MV-4-11 (cell line): ENCODE measurements around the gene BMPR1A.

ENCODE experiments used
- DNase-seq: peaks from one replicate; lab custom pipeline; 2025; lab: John Stamatoyannopoulos, UW

Gene BMPR1A

DNA sequence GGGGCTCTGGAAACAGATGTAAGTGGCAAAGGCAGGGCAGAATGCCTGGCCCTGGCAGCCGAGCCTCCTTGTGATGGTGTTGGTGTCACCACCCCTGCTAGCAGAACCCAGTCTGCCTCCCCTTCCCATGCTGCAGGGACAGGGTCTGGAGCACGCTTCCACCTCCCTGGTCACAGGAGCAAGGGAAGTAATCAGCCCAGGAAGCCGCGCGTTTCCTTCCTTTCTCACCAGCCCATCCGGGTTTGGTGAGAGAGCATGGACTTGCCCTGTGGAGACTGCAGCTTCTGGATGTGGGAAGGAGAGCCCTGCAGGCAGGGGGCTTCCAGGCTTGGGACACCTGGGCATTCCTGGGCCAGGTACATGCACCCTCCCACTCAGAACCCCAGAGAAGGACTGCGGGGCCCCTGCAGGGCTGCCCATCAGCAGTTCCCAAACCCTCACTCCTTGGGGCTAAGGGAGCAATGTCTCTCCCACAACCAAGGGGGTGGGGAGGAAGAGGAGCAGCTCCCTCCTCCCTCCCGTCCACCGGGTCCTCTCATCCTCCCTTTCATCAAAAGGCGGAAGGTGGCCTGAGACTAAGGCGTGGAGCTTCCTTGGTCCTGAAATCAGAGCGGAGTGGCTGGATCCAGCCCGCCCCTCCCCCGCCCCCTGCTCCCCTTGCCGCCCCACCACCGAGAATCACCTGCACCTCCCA is 199.2 kb downstream of the BMPR1A start:
- no peak for DNase-seq

DNA sequence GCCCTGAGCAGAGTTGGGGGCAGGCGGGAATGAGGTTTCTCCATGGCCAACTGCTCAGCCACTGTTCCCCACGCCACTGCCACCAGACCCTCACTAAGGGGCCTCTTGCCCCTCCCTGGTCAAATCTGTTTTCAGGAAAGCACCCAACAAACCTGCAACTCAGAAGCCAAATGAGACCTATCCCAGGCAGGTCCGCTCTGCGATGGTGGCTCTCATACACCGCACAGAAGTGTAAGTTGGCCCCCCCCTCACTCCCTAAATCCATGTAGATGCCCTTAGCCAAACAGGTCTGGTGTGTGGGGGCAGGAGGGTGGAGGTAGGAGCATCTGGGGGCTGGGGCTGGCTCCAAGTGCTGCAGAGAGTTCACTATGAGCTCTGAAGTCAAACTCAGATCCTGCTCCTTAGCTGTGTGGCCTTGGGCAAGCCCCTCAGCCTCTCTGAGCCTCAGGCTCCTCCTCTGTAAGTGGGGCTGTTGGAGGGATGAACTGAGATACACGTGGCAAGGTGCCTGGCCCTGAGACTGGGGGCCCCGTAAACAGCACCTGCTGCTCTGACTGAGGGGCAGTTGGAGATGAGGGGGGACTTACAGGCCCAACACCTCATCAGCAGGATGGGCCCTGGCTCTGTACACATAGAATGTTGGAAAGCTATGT is 199.9 kb downstream of the BMPR1A start:
- no peak for DNase-seq

DNA sequence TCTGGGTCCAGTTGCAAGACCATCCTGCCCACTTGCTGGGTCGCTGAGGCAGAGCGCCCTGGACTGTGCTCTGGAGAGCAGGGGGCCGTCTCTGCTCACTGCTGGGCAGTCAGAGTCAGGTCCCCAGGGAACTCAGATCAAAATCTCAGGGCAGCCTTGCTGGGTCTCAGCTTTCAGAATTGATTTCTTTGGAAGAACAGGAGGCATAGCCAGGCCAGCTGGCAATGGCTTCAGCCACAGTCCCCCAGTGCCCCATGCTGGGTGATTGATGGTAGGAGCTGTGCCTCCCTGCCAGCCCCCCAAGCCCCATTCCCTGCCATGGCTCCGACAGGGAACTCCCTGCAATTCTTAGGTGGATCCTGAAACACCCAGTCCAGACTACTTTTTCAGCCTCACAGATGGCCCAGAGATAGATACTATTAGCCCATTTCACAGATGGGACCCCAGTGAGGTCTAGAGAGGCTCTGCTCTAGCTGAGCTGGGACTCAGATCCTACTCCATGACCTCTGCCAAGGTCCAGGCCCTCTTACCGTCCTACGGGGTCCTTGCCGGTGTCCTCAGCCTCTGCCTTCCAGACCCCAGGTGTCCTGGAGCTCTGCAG is 200.5 kb downstream of the BMPR1A start:
- no peak for DNase-seq

DNA sequence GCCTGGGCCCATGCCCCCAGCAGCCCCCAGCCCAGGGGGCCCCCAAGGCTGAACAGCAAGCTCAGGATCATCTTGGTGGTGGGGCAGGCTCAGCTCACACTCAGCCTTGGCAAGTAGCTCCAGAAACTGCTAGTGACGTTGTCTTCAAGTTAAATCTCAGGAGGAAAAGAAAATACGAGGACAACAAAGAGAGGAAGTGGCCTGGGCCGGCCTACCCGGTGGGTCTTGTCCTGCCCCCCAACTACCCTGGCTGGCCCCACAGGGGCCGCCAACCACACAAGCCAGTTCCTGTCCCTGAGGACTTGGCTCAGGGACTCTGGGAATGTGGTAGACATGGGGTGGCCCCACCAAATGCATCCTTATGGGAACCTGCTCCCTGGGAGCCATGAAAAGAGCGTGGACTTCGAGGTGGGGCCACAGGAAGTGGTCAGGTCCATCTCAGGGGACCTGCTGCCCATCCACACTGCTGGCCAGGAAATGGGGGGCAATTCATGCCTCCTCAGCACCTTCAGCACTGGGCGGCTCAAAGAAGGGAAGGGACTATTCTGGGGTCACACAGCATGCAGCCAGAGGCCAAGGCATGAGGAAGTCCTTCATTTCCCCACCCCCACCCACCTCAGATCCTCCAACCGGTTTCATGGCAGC is 201.2 kb downstream of the BMPR1A start, which contains the start of gene MMRN2:
Gene MMRN2 (minus strand): TSS at position 145 of the 645 bp plus-strand sequence. CDS start 74 bp downstream, at position 71.
- no peak for DNase-seq

DNA sequence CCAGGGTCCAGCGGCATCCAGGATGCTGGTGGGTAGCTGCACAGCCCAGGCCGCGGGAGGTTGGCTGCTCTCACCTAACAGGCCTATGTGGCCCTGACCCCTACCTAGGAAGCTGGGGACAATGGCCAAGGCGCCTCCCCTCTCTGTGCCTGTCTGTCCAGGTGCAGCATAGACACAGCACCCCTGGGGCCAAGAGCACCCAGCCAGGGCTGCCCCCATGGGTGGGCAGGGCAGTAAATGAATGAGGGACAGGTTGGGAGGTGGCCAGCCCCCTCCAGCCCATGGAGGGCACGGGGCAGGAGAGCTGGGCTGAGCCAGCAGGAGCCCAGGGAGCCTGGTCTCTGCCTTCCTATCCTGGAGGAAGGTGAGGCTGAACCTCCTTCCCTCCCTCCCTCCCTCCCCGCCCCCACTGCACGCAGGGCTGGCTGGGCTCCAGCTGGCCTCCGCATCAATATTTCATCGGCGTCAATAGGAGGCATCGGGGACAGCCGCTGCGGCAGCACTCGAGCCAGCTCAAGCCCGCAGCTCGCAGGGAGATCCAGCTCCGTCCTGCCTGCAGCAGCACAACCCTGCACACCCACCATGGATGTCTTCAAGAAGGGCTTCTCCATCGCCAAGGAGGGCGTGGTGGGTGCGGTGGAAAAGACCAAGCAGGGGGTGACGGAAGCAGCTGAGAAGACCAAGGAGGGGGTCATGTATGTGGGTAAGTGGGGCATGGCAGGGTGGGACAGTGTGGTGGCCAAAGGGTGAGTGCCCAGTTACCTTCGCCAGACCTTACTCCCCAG is 201.9 kb downstream of the BMPR1A start, which contains the start of gene SNCG:
Gene SNCG (plus strand): TSS at position 484 of the 785 bp plus-strand sequence. CDS start 99 bp downstream, at position 583.
- DNase-seq, result no peak

DNA sequence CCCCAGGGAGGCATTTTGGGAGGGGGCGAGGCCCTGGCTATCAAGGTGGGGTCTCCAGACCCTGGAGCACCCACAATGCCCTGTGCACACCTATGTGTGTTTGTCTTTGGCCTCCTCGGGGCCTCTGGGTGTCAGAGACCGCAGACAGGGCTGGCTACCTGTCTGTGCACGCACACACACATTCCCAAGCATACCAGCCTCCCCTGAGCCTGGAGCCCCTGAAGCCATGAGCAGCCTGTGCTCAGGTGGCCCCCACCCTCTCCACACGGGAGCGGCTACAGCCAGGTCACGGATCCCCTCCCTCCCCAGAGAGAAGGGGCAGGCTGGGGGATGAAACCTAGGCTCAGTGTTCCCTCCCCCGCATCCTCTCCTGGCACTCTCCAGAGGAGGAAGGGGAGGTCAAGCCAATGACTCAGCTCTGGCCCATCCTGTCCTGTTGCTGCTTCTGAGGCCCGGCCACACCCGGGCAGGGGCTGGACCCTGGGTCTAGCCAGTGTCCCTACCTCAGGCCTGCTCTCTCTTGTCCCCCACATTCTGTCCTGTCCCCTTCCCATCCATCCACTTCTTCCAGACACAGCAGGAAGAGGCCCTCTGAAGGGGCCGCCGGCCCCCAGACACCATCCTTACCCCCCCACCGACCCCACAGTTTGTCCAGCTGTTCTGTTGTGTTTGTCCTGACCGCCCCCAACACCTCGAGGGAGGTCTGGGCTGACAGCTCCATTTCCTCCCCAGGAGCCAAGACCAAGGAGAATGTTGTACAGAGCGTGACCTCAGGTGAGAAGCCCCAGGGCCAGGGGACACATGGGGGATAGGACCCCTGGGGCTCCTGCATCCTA is 202.7 kb downstream of the BMPR1A start:
- no peak for DNase-seq

DNA sequence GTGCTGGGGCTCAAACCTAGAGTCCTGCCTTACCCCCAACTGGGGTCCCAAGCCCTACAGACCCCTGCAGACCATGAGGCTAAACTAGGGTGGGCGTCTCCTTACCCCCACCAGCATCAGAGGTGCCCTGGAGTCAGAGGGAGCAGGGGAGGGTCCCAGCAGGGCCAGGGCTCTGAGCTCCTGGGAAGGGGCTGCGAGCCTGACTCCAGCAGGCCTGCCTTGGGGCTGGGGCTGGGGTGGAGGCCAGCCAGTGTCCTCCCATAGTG is 203.3 kb downstream of the BMPR1A start:
- DNase-seq, result no peak

DNA sequence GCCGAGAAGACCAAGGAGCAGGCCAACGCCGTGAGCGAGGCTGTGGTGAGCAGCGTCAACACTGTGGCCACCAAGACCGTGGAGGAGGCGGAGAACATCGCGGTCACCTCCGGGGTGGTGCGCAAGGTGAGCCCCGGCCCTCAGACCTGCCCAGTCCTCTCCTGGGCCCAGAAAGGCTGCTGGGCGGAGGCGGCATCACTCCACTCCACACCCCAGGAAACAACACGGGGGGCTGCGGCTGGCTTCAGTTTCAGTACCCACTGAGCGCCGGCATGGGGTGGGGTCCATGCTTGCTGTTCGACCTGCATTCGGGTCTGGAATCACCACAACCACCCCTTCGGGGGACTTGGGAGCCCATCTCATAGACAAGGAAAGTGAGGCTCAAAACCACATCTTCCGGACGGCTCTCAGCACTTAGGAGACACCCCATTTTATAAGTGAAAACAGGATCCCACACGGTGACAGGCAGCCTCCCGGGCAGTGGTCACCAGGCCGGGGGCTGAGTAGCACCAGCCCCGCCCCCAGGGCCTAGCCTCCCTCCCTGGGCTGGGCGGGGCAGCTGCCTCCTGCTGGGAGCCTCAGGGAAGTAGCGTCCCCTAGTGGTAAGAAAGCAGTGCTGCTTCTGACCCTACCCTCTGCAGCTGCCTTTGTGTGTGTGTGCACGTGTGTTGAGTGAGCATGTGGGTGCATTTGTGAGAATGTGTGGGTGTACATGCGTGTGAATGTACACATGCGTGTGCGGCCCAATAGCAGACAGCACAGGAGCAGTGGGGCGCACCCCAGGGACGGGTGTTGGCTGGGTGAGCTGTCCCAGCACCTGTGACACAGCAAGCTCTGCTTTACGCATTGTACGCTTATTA is 203.8 kb downstream of the BMPR1A start:
- peak; percentile 38 for DNase-seq

DNA sequence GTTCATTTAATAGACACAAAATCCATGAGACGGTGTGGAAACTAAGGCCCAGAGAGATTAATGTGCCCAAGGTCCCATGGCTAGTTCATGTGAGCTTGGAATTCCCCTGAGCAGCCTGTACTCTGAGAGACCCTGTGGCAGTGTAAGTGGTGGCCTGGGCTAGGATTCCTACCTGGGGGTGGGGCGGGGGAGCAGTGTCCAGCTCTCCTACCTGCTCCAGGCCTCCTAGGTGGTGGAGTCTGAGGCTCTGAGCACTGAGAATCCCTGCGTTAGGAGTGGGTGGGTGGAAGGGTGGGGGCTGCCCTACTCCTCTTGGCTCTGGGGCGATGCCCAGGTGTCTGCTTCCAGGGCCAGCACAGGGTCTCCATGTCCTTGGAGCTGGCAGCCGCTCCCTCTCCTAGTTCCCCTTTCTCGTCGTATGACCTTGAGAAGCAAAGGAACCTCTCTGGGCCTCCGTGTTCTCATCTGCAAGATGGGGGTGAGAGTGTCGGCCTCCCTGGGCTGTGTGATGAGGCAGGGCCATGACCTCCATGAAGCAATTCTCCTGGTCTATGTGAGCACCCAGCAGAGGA is 204.5 kb downstream of the BMPR1A start:
- no peak for DNase-seq

DNA sequence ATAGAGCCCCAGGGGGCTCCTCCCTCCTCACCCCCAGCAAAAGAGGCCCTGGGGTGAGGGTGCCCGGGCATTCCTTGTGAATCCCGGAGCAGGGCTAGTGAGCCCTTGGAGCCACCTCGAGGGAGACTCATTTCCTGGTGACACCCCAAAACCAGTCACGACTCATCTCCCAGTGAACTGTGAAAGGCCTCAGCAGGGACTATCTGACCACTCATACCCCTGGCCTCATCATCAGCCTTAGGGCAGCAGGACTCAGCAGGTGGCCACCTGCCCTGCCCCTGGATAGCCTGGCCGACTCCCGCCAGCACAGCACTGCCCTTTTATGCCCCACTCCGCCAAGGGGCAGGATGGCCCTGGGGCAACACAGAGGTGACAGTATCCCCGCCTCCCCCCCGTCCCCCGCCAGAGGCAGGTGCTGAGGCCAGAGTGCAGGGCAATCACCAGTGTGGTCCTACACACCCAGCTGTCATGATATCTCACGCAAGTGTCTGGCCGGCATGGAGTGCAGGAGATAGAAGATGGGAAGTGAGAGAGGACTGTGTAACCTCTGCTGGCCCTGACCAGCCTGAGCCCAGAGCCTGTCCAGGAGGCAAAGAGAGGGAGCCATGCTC is 205.2 kb downstream of the BMPR1A start:
- DNase-seq, result no peak

DNA sequence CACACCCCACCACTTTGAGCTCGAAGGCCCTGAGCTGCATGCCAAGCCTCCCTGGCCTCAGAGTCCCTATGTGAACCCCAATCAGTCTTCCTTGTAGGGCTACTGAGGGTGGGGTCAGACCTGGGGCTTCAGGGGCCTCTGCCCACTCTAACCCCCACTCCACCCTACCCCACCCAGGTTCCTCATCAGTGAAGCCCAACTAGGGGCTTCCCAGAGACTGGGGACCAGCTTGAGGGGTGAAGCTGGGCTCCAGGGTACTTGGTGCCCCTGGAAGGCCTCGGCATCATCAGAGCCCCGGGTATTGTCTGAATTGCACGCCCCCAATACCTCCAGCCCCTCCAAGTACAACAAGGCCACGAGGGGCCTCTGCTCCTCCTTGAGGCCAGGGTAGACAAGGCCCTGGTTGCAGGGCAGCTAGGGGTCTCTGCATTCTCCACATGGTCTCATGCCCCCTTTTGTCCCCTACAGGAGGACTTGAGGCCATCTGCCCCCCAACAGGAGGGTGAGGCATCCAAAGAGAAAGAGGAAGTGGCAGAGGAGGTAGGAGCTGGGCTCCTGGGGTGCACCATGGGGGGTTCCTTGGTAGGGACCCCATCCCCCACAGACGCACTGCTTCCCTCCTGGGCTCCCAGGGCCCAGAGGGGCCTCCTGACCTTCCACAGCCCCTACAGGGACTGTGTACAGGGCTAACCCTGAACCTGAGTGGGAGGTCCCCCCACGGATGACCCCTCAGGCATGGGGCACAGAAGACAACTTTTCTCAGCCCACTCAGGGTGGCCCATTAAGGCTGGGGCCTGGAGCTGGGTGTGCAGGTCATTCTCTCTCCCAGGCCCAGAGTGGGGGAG is 205.9 kb downstream of the BMPR1A start:
- no peak for DNase-seq

DNA sequence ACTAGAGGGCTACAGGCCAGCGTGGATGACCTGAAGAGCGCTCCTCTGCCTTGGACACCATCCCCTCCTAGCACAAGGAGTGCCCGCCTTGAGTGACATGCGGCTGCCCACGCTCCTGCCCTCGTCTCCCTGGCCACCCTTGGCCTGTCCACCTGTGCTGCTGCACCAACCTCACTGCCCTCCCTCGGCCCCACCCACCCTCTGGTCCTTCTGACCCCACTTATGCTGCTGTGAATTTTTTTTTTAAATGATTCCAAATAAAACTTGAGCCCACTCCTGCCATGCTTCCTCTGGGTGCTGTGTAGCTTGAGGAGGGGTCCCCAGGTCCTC is 206.5 kb downstream of the BMPR1A start:
- DNase-seq, result no peak

DNA sequence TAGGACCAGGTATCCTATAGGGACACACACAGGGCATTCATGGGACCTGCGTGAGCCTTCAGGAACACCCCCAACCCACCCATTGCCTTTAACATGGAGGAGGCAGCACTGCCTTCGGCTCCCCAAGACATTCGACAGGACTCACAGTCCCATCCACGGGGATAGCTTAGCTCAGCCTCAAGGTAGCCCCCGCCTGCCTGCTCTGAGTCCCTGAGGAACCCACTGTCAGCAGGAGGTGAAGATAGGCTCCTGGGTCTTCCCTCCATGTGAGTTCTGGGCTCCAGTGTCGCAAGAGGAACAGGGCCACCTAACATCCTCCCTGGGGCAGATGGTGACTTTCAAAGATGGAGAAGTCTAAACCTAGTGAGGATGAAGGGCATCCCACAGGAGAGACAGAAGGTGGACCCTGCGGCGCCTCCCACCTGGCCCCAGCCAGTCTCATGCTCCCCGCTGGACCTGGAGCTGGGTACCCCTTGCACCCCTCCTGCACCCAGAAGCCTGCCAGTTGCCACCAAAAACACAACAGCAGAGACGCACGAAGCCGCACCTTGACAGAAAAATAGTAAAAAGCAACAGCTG is 207.0 kb downstream of the BMPR1A start:
- no peak for DNase-seq

DNA sequence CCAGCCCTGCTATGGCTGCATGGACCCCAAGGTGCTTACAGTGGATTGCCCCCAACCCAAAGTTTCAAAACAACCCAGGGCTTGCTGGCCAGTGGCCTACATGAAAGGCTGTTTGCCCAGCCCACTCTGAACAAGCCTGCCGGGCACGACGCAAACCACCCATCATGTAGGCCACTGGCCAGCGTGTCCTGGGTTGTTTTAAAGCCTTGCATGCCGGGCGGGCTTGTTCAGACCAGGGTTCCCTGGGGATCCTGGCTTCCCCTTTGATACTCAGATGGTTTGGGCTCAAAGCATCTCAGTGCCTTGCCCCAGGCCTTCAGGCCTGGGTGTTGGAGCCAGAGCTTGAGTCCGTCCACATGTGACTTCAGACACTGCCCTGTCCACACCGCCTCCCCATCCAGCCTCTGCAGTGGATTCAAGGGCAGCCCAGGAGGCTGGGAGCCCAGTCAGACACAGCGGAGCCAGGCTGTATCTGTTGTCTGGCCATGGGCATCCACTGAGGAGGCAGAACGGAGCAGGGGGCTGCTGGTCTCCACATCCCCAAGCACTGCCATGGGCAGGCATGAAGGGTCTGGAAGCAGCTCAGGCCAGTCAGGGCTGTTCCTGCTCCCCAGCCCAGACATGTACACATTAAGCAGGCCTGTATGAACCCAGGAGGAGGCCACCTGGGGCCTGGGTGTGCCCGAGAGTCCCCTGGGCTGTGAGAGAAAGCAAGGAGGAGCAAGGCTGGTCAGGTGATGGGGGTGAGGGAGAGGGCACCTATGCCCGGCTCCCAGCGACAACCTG is 207.8 kb downstream of the BMPR1A start:
- DNase-seq, result no peak

DNA sequence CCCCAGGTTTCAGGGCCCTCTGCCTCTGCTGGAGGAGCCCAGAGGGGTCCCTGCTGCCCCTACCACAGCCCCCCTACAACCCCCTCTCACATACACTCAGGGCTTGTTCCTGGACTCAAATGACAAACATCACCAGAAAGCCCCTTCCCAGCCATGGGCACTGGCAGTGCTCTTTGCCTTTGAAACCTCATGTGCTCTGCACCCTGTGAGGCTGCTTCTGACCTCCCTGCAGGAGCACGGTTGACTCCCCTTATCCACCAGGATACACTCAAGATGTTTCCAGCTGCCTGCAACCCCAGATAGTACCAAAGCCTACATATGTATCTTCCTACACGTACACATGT is 208.4 kb downstream of the BMPR1A start:
- DNase-seq, result no peak

DNA sequence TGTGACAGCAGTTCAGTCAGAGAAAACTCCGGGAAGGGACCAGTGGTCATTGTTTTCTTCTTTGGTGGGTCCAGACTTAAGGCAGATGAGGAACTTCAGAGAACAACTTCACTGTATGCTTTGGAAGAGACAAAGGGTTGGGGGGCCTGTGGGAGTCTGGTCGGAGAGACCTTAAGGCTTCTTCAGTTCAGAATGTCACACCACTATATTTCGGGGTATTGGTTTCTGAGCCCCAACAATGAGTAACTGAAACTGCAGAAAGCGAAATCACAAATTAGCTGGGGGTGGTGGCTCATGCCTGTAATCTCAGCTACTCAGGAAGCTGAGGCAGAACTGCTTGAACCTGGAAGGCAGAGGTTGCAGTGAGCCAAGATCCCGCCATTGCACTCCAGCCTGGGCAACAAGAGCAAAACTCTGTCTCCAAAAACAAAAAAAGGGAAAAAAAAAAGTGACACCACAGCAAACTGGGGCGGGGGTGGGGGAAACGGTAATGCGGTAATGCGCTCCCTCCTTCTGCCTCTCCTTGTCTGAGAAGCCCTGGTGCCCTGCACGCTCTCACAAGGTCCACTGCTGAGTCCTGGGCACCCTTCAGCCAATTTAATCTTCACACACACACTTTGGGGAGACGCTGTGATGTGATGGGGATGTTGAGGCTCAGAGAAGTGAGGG is 209.7 kb downstream of the BMPR1A start:
- no peak for DNase-seq

DNA sequence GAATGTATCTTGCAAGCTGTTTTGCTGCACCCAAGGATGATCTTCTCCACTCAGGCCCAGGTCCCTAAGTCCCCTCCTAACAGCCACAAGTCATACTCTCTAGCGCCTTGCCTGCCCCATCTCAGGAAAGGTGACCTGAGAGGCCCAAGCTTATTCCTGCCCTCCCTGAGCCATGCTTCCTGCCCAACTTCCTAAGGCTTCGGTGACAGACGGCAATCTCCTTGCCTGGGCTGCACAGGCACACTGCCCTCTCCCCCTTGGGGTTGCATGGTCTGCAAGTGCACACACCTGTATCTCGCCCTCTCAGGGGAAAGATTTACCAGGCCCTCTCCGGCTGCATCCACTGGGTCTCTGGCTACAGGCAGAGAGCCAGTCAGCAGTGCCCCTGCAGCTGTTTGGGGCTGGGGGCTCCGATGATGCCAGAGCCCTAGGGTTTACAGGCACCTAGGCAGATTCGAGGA is 211.1 kb downstream of the BMPR1A start:
- DNase-seq, result no peak
